ENCODE measurements around the gene TCEA2.

DNA sequence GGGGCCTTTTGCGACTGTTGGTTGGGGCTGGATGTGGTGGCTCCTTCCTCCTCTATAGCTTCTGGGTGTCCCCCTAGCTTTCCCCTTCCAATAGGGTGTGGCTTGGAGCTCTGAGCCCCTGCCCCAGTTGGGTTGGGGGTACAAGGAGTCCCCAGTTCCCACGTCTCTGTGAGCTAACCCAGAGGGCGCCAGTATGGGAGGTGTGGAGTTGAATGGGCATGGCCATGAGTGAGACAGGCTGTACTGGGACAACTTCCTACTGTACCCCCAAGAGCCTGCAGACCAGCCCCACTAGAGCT is 25.9 kb upstream of the TCEA2 start:
- no peak for TF ChIP-seq POLR2AphosphoS5 (IDR thresholded peaks at IDR 0.05)
- TF ChIP-seq, protein P1, sequence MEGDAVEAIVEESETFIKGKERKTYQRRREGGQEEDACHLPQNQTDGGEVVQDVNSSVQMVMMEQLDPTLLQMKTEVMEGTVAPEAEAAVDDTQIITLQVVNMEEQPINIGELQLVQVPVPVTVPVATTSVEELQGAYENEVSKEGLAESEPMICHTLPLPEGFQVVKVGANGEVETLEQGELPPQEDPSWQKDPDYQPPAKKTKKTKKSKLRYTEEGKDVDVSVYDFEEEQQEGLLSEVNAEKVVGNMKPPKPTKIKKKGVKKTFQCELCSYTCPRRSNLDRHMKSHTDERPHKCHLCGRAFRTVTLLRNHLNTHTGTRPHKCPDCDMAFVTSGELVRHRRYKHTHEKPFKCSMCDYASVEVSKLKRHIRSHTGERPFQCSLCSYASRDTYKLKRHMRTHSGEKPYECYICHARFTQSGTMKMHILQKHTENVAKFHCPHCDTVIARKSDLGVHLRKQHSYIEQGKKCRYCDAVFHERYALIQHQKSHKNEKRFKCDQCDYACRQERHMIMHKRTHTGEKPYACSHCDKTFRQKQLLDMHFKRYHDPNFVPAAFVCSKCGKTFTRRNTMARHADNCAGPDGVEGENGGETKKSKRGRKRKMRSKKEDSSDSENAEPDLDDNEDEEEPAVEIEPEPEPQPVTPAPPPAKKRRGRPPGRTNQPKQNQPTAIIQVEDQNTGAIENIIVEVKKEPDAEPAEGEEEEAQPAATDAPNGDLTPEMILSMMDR (IDR thresholded peaks at IDR 0.05) = no peak
- no peak for TF ChIP-seq EP300 (IDR thresholded peaks at IDR 0.05; ENCODE audit: low read depth)
- no peak for TF ChIP-seq POLR2A (IDR thresholded peaks at IDR 0.05)
